ENCODE results near the gene TMEM63B.

DNA sequence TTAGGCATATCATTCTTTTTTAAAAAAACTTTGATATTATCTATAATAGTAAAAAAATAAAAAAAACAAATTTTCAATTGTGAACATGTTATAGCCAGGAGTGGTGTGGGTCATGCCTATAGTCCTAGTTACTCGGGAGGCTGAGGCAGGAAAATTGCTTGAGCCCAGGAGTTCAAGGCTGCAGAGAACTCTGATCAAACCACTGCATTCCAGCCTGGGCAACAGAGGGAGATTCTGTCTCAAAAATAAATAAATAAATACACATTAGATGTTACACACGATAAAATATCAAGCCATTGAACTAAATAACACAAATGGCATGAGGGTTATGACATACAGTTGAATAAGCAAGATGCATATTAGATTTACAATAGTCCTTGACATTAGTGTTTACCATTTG lies 61.5 kb downstream of the TMEM63B start:
- TF ChIP-seq POLR2AphosphoS5 (IDR thresholded peaks at IDR 0.05): no peak
- TF ChIP-seq POLR2A (IDR thresholded peaks at IDR 0.05): no peak
- TF ChIP-seq, protein P1, sequence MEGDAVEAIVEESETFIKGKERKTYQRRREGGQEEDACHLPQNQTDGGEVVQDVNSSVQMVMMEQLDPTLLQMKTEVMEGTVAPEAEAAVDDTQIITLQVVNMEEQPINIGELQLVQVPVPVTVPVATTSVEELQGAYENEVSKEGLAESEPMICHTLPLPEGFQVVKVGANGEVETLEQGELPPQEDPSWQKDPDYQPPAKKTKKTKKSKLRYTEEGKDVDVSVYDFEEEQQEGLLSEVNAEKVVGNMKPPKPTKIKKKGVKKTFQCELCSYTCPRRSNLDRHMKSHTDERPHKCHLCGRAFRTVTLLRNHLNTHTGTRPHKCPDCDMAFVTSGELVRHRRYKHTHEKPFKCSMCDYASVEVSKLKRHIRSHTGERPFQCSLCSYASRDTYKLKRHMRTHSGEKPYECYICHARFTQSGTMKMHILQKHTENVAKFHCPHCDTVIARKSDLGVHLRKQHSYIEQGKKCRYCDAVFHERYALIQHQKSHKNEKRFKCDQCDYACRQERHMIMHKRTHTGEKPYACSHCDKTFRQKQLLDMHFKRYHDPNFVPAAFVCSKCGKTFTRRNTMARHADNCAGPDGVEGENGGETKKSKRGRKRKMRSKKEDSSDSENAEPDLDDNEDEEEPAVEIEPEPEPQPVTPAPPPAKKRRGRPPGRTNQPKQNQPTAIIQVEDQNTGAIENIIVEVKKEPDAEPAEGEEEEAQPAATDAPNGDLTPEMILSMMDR (IDR thresholded peaks at IDR 0.05): no peak
